Ovary (tissue), 9 donors: Measurements from ENCODE around the gene PET100. TPM values are rescaled to one million over a fixed set of nuclear protein-coding genes. Genes with fewer than 3 reads are reported as not detected.

Experiments used
- DNase-seq, 5 donors: peaks; one replicate each; pipeline ENCODE4 v3.0.0-alpha.2; 2019 to 2020
- H3K27ac ChIP-seq, 2 donors: fragments of 200-600 bp; one replicate each; pipeline versions ENCODE4 v1.5.1 to v1.8.0; 2019 to 2022
- H3K27me3 ChIP-seq: fragments of 200-600 bp; one replicate; pipeline ENCODE4 v1.8.0; 2022
- H3K36me3 ChIP-seq: fragments of 200-600 bp; sonication (generic); one replicate; pipeline ENCODE4 v1.5.1; 2019
- H3K4me1 ChIP-seq: one replicate; pipeline ENCODE4 v1.8.1; 2013; ENCODE audit warnings: mild to moderate bottlenecking, moderate library complexity; ENCODE audit not compliant: insufficient read depth
- H3K4me3 ChIP-seq: fragments of 200-600 bp; sonication (generic); one replicate; pipeline ENCODE4 v1.5.1; 2017
- H3K9me3 ChIP-seq, 2 donors: fragments of 200-600 bp in 1 of 2; sonication (generic) in 1 of 2; one replicate each; pipeline versions ENCODE4 v1.5.1 to v1.8.1; 2013 to 2019; ENCODE audit warnings: mild to moderate bottlenecking in 1 of 2, moderate library complexity in 1 of 2
- CTCF ChIP-seq, 3 donors: fragments of 450-650 bp in 2 of 3; fragments of 200-600 bp in 1 of 3; IDR thresholded peaks; one replicate each; pipeline versions ENCODE4 v1.5.1 to v1.8.0; 2016 to 2022; ENCODE audit warnings: antibody characterized with exemption in 3 of 3, mild to moderate bottlenecking in 1 of 3
- EP300 ChIP-seq: sonication (generic); formaldehyde crosslinking; IDR thresholded peaks from one replicate; pipeline ENCODE4 v1.6.1; 2017; ENCODE audit warnings: antibody characterized with exemption
- POLR2A ChIP-seq: fragments of 450-650 bp; IDR thresholded peaks from one replicate; pipeline ENCODE4 v1.6.1; 2017; ENCODE audit warnings: antibody characterized with exemption, mild to moderate bottlenecking, moderate library complexity
- WGBS, 3 donors: extraction: QIAGEN DNeasy Blood & Tissue Kit in 1 of 3; methylation state at CpG; one replicate each; pipeline versions ENCODE4 v1.1.5 to v1.1.7; 2013 to 2017; 5-methylcytosine and 5-hydroxymethylcytosine counted together
- intact Hi-C, 4 donors: fragments of 100-400 bp; cut with DNase I; formaldehyde crosslinking; loops; one replicate each; pipeline versions ENCODE4 v1.11.0 to v1.15.1; 2022 to 2023
- polyA plus RNA-seq, 2 donors: library from polyadenylated mRNA; stranded (reverse); fragments of 200-250 nt in 1 of 2; fragments of 350-450 nt in 1 of 2; fragmentation: Illumina TruSeq in 1 of 2; extraction: RNeasy Lipid Tissue Mini Kit (QIAGEN cat#74804) in 1 of 2; gene quantifications; one replicate each; pipeline ENCODE4 v1.2.3, GENCODE V29; 2013 to 2014
- total RNA-seq, 7 donors: library from RNA; depleted of rRNA in 2 of 7; stranded (reverse); fragments of >200 nt in 2 of 7; fragmentation: NEBNext Ultra II Directional in 3 of 7; extraction: Animal tissue kit (Norgen Biotek cat#: 25700) in 3 of 7; gene quantifications; one replicate each; pipeline versions ENCODE4 v1.1.0 to v1.2.4, GENCODE V29; 2016 to 2023
- donor health status: DM: no; HTN: no; CAD: no; lungs with moderate emphysema.
- donor health status: DM: no; HTN: no; CAD: no.
- donor health status: Bipolar disorder and iron deficiency.
- donor health status: DM: yes; HTN: yes; CAD: no.
- donor health status: DM: no; HTN: no; CAD: no.
- donor health status: DM: yes; HTN: yes; CAD: no.

The PET100 gene
- total and polyA plus RNA-seq, 9 donors: 11.9 to 77.8 (median 53.7) TPM

GRCh38 chr19:7636691-7637373 lies 7.2 kb downstream of the PET100 start, which contains the start of gene STXBP2:
TSS of gene STXBP2 (plus strand) at chr19:7637110. CDS start at chr19:7637150, 40 bp downstream.
- H3K27me3 ChIP-seq: no peaks in the 10 kb centered on the region
- TF ChIP-seq CTCF (IDR thresholded peaks at IDR 0.05) (no peak), EP300 (no peak), POLR2A (no peak)
- H3K9me3 ChIP-seq: no peaks in the 10 kb centered on the region
- peak in 2 of 5 donors; percentile 49 to 59 for DNase-seq
- H3K4me3 ChIP-seq: peak within 1 kb of the TSS; percentile 40
- no peaks in the 10 kb centered on the region for H3K4me1 ChIP-seq
- no peaks in the 10 kb centered on the region for H3K36me3 ChIP-seq
- intact Hi-C loops: no loop called here
- WGBS, 3 donors: 5 to 13% (median 8%) methylated on average over 25 to 61 of the region's 61 CpGs
- no peak within 1 kb of the TSS for H3K27ac ChIP-seq

- Histone ChIP-seq H3K4me3 (peak overlapping the region; percentile 40), H3K4me1 (no peaks in the 10 kb centered on the region), H3K27ac (no peak overlapping the region), H3K27me3 (no peaks in the 10 kb centered on the region), H3K36me3 (no peaks in the 10 kb centered on the region), H3K9me3 (no peaks in the 10 kb centered on the region)
- 31 to 36% (median 36%) methylated on average over 30 of the region's 30 CpGs for WGBS, 3 donors
- no peak for DNase-seq
- no peak for TF ChIP-seq EP300
- TF ChIP-seq POLR2A: no peak
- intact Hi-C loops: no loop called here
These were observed 8.0 kb downstream of the PET100 start for GRCh38 chr19:7637374-7638256.

- no peak overlapping the region for H3K27ac ChIP-seq
- intact Hi-C loops: no loop called here
- TF ChIP-seq CTCF (IDR thresholded peaks at IDR 0.05) (no peak), POLR2A (no peak), EP300 (no peak)
- WGBS, 3 donors: 35 to 46% (median 46%) methylated on average over 12 of the region's 12 CpGs
- no peaks in the 10 kb centered on the region for H3K36me3 ChIP-seq
- H3K27me3 ChIP-seq: no peaks in the 10 kb centered on the region
- H3K9me3 ChIP-seq: no peaks in the 10 kb centered on the region
- no peak overlapping the region for H3K4me3 ChIP-seq
- DNase-seq: no peak
- no peaks in the 10 kb centered on the region for H3K4me1 ChIP-seq
These were observed 9.3 kb downstream of the PET100 start for GRCh38 chr19:7638802-7639465.

- Histone ChIP-seq H3K4me1 (no peaks in the 10 kb centered on the region), H3K36me3 (no peaks in the 10 kb centered on the region), H3K27ac (no peak overlapping the region), H3K27me3 (no peaks in the 10 kb centered on the region), H3K9me3 (no peaks in the 10 kb centered on the region), H3K4me3 (no peak overlapping the region)
- TF ChIP-seq EP300 (no peak), CTCF (IDR thresholded peaks at IDR 0.05) (no peak), POLR2A (no peak)
- intact Hi-C loops: loop anchor here in 1 of 4 donors (10.0 kb wide), 1 partner anchor 165 kb away; no protein-coding TSS in a partner anchor
- WGBS, 3 donors: 93 to 95% (median 94%) methylated on average over 13 of the region's 13 CpGs
- no peak for DNase-seq
These were observed 10.3 kb downstream of the PET100 start for GRCh38 chr19:7639863-7640348.
